Heart left ventricle (tissue), 16 donors: ENCODE data around the gene RRBP1. TPM values are rescaled to one million over a fixed set of nuclear protein-coding genes. Genes with fewer than 3 reads are reported as not detected.

Experiments used
- ATAC-seq, 4 donors: fragments of 200-7000 bp; cut with Tn5 transposase; one replicate each; pipeline ENCODE4 v1.9.1; 2020 to 2022; ENCODE audit warnings: moderate library complexity in 4 of 4, mild to moderate bottlenecking in 3 of 4, moderate number of reproducible peaks in 1 of 4
- DNase-seq, 5 donors: peaks; one replicate each; pipeline ENCODE4 v3.0.0-alpha.2; 2020
- H3K27ac ChIP-seq, 12 donors: fragments of 200-600 bp; sonication (generic) in 4 of 12; one replicate each; pipeline versions ENCODE4 v1.5.0 to v1.8.0; 2016 to 2022; ENCODE audit warnings: mild to moderate bottlenecking in 2 of 12
- H3K27me3 ChIP-seq, 9 donors: fragments of 200-600 bp; sonication (generic) in 2 of 9; one replicate each; pipeline versions ENCODE4 v1.5.1 to v1.8.0; 2016 to 2022; ENCODE audit warnings: mild to moderate bottlenecking in 3 of 9
- H3K36me3 ChIP-seq, 9 donors: fragments of 200-600 bp; sonication (generic) in 2 of 9; one replicate each; pipeline versions ENCODE4 v1.5.0 to v1.8.0; 2018 to 2022; ENCODE audit warnings: mild to moderate bottlenecking in 2 of 9
- H3K4me1 ChIP-seq, 12 donors: fragments of 200-600 bp; sonication (generic) in 4 of 12; one replicate each; pipeline versions ENCODE4 v1.5.0 to v1.8.0; 2016 to 2022; ENCODE audit warnings: mild to moderate bottlenecking in 3 of 12
- H3K4me3 ChIP-seq, 12 donors: fragments of 200-600 bp; sonication (generic) in 4 of 12; one replicate each; pipeline versions ENCODE4 v1.5.0 to v1.8.0; 2017 to 2022; ENCODE audit warnings: mild to moderate bottlenecking in 9 of 12, moderate library complexity in 4 of 12
- H3K9me3 ChIP-seq, 12 donors: fragments of 200-600 bp; sonication (generic) in 4 of 12; one replicate each; pipeline versions ENCODE4 v1.5.0 to v1.8.0; 2016 to 2022; ENCODE audit warnings: mild to moderate bottlenecking in 1 of 12
- CTCF ChIP-seq, 12 donors: fragments of 200-600 bp; sonication (generic) in 4 of 12; IDR thresholded peaks; one replicate each; pipeline versions ENCODE4 v1.5.0 to v1.8.0; 2018 to 2022; ENCODE audit warnings: antibody characterized with exemption in 12 of 12, mild to moderate bottlenecking in 5 of 12
- POLR2A ChIP-seq, 2 donors: fragments of 450-650 bp; IDR thresholded peaks; one replicate each; pipeline ENCODE4 v1.6.1; 2017; ENCODE audit warnings: antibody characterized with exemption in 2 of 2, mild to moderate bottlenecking in 2 of 2, moderate library complexity in 2 of 2
- WGBS, 4 donors: extraction: QIAGEN DNeasy Blood & Tissue Kit in 2 of 4; methylation state at CpG; one replicate each; pipeline versions ENCODE4 v1.1.5 to v1.1.7; 2013 to 2018; 5-methylcytosine and 5-hydroxymethylcytosine counted together
- intact Hi-C, 10 donors: fragments of 100-400 bp; cut with DNase I; formaldehyde crosslinking; loops; one replicate each; pipeline versions ENCODE4 v1.11.1 to v1.14.2; 2022
- polyA plus RNA-seq, 2 donors: library from polyadenylated mRNA; stranded (reverse); fragments of 200-250 nt; gene quantifications; one replicate each; pipeline ENCODE4 v1.2.3, GENCODE V29; 2013
- total RNA-seq, 9 donors: library from RNA; depleted of rRNA in 2 of 9; stranded (reverse); fragments of >200 nt in 2 of 9; fragmentation: NEBNext Ultra II Directional in 3 of 9; extraction: Animal tissue kit (Norgen Biotek cat#: 25700) in 3 of 9; gene quantifications; one replicate each; pipeline versions ENCODE4 v1.1.0 to v1.2.4, GENCODE V29; 2016 to 2023
- donor health status: ischemic (EF 13 %, LVEDD 7.1; RV severe dilation, severe dysfunction).
- donor health status: healthy with polysubstance abuse.
- donor health status: DM: no; HTN: yes; CAD: no.
- donor health status: DM: no; HTN: no; CAD: no.
- donor health status: ischemic (EF 25% LVEDD 6.9; RV normal size, moderate dysfunction).
- donor health status: ischemic (EF 25% LVEDD 5.7; RV mildly dilated, moderate dysfunction).
- donor health status: healthy.
- donor health status: DM: yes; HTN: yes; CAD: no.
- donor health status: ischemic (EF 35%, LVEDD 5.7; RV mildly dilated, moderate dysfunction).
- donor health status: nonischemic (EF 11% LVEDD 7.7; RV severe dilation, severe dysfunction).
- donor health status: DM: yes; HTN: yes; CAD: no.
- donor health status: PGD.
- donor health status: ischemic (EF 29% LVEDD 5.4; RV normal size, mild dysfunction).
- donor health status: nonischemic (EF 23%, LVEDD 6.1; RV moderate dilation, normal function).

RRBP1 gene
- total and polyA plus RNA-seq, 11 donors = 24.9 to 91.3 (median 40.0) TPM

DNA sequence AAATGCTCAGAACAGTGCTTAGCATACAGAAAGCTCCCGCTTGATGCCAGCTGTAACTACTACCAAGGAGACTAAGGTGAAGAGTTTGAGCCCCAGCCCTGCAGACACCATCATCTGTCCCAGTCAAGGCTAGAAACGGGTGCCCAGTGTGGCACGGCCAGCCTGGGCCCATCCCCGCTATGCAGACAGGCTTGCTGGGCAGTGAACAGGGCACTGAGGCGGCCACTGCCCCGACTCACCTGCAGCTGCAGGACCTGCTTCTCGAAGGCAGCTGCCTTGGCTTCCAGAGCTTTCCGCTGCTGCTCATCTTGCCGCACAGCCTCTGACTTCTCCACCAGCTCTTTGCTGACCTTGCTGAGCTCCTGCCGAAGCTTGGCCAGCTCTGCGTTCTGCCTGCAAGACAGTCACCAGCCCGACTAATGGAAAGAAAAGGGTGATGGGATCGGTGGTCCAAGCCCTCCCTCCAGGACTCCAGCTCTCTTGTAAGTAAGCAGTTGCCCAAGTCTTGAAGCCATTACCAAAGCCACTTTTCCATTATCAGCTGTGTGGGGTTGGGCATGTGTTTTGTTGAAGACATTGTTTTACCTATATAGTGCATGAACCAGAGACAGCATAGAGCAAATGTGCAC lies 48.7 kb downstream of the RRBP1 start:
- TF ChIP-seq CTCF (IDR thresholded peaks at IDR 0.05) = no peak
- no peak for TF ChIP-seq POLR2A (IDR thresholded peaks at IDR 0.05)
- Histone ChIP-seq H3K27ac (peak overlapping the region in 2 of 12 donors; percentile 43 to 55), H3K9me3 (no peaks in the 10 kb centered on the region), H3K27me3 (no peaks in the 10 kb centered on the region), H3K4me1 (peaks cover 0 to 47% (median 32%) of the 10 kb centered on the region in 12 donors), H3K36me3 (peaks cover 0 to 97% (median 75%) of the 10 kb centered on the region in 9 donors), H3K4me3 (no peak overlapping the region)
- intact Hi-C loops = no loop called here
- DNase-seq (peak in 1 of 5 donors; percentile 57), ATAC-seq (no peak)
- WGBS, 4 donors = 93 to 96% (median 95%) methylated on average over 12 to 13 of the region's 13 CpGs

GRCh38 chr20:17631576-17632319 lies 50.3 kb downstream of the RRBP1 start:
- DNase-seq (peak in 2 of 5 donors; percentile 17 to 47), ATAC-seq (no peak)
- no peak overlapping the region for H3K4me3 ChIP-seq
- H3K9me3 ChIP-seq = no peaks in the 10 kb centered on the region
- no peaks in the 10 kb centered on the region for H3K27me3 ChIP-seq
- peaks cover 0 to 100% (median 84%) of the 10 kb centered on the region in 9 donors for H3K36me3 ChIP-seq
- intact Hi-C loops = no loop called here
- H3K4me1 ChIP-seq = peaks cover 0 to 40% (median 21%) of the 10 kb centered on the region in 12 donors
- 90 to 94% (median 93%) methylated on average over 9 of the region's 9 CpGs for WGBS, 4 donors
- no peak overlapping the region for H3K27ac ChIP-seq
- TF ChIP-seq POLR2A (IDR thresholded peaks at IDR 0.05) (no peak), CTCF (IDR thresholded peaks at IDR 0.05) (no peak)

DNA sequence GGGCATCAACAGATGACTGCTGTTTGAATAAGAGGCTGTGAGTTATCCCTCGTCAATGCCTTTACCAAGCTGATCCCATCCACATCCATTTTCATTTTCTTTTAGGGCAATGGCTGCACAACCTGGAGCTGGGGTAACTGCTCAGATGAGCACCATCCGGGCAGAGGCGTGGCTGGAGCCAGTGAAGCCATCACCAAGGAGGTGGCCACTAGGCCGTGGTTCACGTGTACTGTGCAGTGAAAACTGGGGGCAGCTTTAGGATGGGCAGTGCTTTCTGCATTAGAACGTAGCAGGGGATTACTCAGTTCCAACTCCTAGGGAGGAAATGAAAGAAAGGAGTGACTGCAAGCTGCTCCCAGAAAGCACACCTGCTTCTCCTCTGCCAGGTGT lies 51.2 kb downstream of the RRBP1 start:
- DNase-seq = peak in 1 of 5 donors; percentile 27
- no peak for ATAC-seq
- peaks cover 0 to 100% (median 93%) of the 10 kb centered on the region in 9 donors for H3K36me3 ChIP-seq
- intact Hi-C loops = no loop called here
- H3K4me3 ChIP-seq = no peak overlapping the region
- H3K4me1 ChIP-seq = peaks cover 0 to 31% (median 13%) of the 10 kb centered on the region in 12 donors
- no peak for TF ChIP-seq POLR2A (IDR thresholded peaks at IDR 0.05)
- TF ChIP-seq CTCF (IDR thresholded peaks at IDR 0.05) = no peak
- H3K27me3 ChIP-seq = no peaks in the 10 kb centered on the region
- no peaks in the 10 kb centered on the region for H3K9me3 ChIP-seq
- WGBS, 4 donors = 90 to 94% (median 92%) methylated on average over 6 of the region's 6 CpGs
- no peak overlapping the region for H3K27ac ChIP-seq

- H3K4me1 ChIP-seq = peaks cover 0 to 26% (median 11%) of the 10 kb centered on the region in 12 donors
- no peak overlapping the region for H3K27ac ChIP-seq
- H3K4me3 ChIP-seq = no peak overlapping the region
- H3K9me3 ChIP-seq = no peaks in the 10 kb centered on the region
- DNase-seq = peak in 2 of 5 donors; percentile 11 to 15
- TF ChIP-seq CTCF (IDR thresholded peaks at IDR 0.05) (no peak), POLR2A (IDR thresholded peaks at IDR 0.05) (no peak)
- peaks cover 0 to 100% (median 95%) of the 10 kb centered on the region in 9 donors for H3K36me3 ChIP-seq
- WGBS, 4 donors = 87 to 92% (median 88%) methylated on average over 11 of the region's 11 CpGs
- H3K27me3 ChIP-seq = no peaks in the 10 kb centered on the region
- ATAC-seq = no peak
- intact Hi-C loops = no loop called here
These were observed 51.8 kb downstream of the RRBP1 start for GRCh38 chr20:17630151-17630805.
